Sigmoid colon (tissue), 3 donors: Measurements from ENCODE around the gene KRT73.

Experiments
- CTCF ChIP-seq, 4 experiments: fragments of 450-650 bp in 3 of 4; fragments of 200-600 bp in 1 of 4; IDR thresholded peaks; one replicate each; pipeline ENCODE4 v1.5.1; 2016 to 2019; ENCODE audit warnings: antibody characterized with exemption in 4 of 4, mild to moderate bottlenecking in 3 of 4, moderate library complexity in 2 of 4
- POLR2A ChIP-seq, 2 donors: fragments of 450-650 bp; IDR thresholded peaks; one replicate each; pipeline ENCODE4 v1.6.1; 2016; ENCODE audit warnings: antibody characterized with exemption in 2 of 2, mild to moderate bottlenecking in 2 of 2, moderate library complexity in 2 of 2

- TF ChIP-seq CTCF (IDR thresholded peaks at IDR 0.05) = no peak
- no peak for TF ChIP-seq POLR2A (IDR thresholded peaks at IDR 0.05)
Measured at GRCh38 chr12:52604859-52605258, 13.5 kb downstream of the KRT73 start.
